ENCODE results near the gene CXADR. TPM values are rescaled to one million over a fixed set of nuclear protein-coding genes. Genes with fewer than 3 reads are reported as not detected.

CXADR gene
- total and polyA plus RNA-seq, 8 donors = 20.2 to 28.6 (median 25.8) TPM

DNA sequence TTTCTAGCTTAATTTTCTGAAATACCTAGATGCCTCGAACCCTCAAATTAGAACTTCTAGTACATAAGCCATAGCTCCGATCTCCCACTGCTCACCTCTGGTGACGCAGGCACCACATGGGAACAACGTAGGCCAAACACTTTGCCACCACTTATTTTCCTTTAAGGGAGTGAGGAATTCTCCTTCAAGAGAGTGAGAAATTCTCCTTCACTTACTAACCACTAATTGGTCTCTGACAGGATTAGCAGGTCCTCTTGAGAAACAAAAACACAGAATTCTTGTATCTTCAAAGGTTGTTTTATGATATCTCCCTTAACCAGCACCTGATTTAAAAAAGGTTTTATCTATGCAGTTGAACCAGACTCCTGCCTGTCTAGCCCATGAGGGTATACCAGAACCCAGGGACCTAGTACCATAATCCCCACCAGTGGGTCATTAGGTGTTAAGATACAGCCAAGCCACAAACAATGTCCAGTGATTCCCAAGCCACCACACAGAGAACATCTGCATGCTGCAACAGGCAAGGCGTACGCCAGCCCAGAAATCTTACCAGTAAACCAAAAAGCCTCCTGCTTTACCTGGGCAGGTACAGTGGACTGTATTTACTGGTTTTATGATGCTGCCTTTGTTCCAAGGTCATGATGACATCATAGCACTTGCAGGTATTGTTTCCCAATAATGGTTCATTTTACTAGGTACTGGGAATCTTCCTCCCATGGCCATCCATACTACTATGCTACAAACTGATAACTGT lies 20.3 kb upstream of the CXADR start:
- Histone ChIP-seq H3K4me1 (peaks cover 4 to 17% of the 10 kb centered on the region in 2 donors), H3K4me3 (no peak overlapping the region), H3K36me3 (no peaks in the 10 kb centered on the region), H3K27ac (peak overlapping the region in 1 of 2 donors; percentile 29), H3K9me3 (no peaks in the 10 kb centered on the region), H3K27me3 (no peaks in the 10 kb centered on the region)
- intact Hi-C loops (cut with DNase I) = no loop called here
- ATAC-seq (peak; percentile 88), DNase-seq (peak in 2 of 4 donors; percentile 42 to 44)
- TF ChIP-seq CTCF (IDR thresholded peaks at IDR 0.05) = no peak

- H3K36me3 ChIP-seq = no peaks in the 10 kb centered on the region
- H3K27me3 ChIP-seq = no peaks in the 10 kb centered on the region
Observed at GRCh38 chr21:17494051-17494450, 18.8 kb upstream of the CXADR start.

GRCh38 chr21:17495680-17496079 lies 17.2 kb upstream of the CXADR start:
- peaks cover 4 to 17% of the 10 kb centered on the region in 2 donors for H3K4me1 ChIP-seq
- intact Hi-C loops (cut with DNase I) = no loop called here
- H3K9me3 ChIP-seq = no peaks in the 10 kb centered on the region
- H3K27me3 ChIP-seq = no peaks in the 10 kb centered on the region
- no peak overlapping the region for H3K27ac ChIP-seq
- no peaks in the 10 kb centered on the region for H3K36me3 ChIP-seq
- no peak overlapping the region for H3K4me3 ChIP-seq
- no peak for ATAC-seq
- DNase-seq = no peak
- TF ChIP-seq CTCF (IDR thresholded peaks at IDR 0.05) = no peak

More at GRCh38 chr21:17494051-17494450, 18.8 kb upstream of the CXADR start:
- H3K9me3 ChIP-seq = no peaks in the 10 kb centered on the region
- DNase-seq (no peak), ATAC-seq (no peak)
- intact Hi-C loops (cut with DNase I) = no loop called here
- H3K4me1 ChIP-seq = peaks cover 4 to 17% of the 10 kb centered on the region in 2 donors
- H3K27ac ChIP-seq = no peak overlapping the region
- H3K4me3 ChIP-seq = no peak overlapping the region
- TF ChIP-seq CTCF (IDR thresholded peaks at IDR 0.05) = no peak

DNA sequence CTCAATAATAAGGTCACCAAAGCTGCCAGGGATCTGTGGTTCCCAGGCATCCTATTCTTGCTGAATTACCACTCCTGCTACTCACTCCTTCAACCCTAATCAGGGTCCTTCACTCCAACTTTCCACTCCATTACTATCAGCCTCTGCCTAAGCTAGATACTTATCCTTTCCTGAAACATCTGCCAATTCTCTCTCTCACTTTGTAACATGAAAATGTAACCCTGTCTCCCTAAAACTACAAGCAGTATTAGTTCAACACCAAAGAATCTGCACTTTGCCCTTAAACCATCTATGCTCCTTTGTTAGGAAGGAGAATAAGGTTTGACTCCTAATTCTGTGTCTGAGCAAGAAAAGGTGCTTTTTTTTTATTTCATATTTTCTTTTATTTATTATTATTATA lies 15.5 kb upstream of the CXADR start:
- H3K9me3 ChIP-seq = no peaks in the 10 kb centered on the region
- no peak for TF ChIP-seq CTCF (IDR thresholded peaks at IDR 0.05)
- no peak overlapping the region for H3K4me3 ChIP-seq
- no peak overlapping the region for H3K27ac ChIP-seq
- ATAC-seq (no peak), DNase-seq (no peak)
- H3K27me3 ChIP-seq = no peaks in the 10 kb centered on the region
- H3K4me1 ChIP-seq = peaks cover 0 to 5% of the 10 kb centered on the region in 2 donors
- intact Hi-C loops (cut with DNase I) = no loop called here
- no peaks in the 10 kb centered on the region for H3K36me3 ChIP-seq

GRCh38 chr21:17498586-17498985 lies 14.3 kb upstream of the CXADR start:
- intact Hi-C loops (cut with DNase I) = no loop called here
- Histone ChIP-seq H3K4me1 (no peaks in the 10 kb centered on the region), H3K4me3 (no peak overlapping the region), H3K27me3 (no peaks in the 10 kb centered on the region), H3K36me3 (no peaks in the 10 kb centered on the region), H3K27ac (no peak overlapping the region), H3K9me3 (no peaks in the 10 kb centered on the region)
- no peak for TF ChIP-seq CTCF (IDR thresholded peaks at IDR 0.05)
- no peak for DNase-seq
- ATAC-seq = no peak
